ENCODE data around the gene HOXB3. TPM values are rescaled to one million over a fixed set of nuclear protein-coding genes. Genes with fewer than 3 reads are reported as not detected.

The HOXB3 gene
- total RNA-seq, 5 donors from 2014 or later (not counting 1 experiment from before 2014, with no cell fraction given), result 3.5 to 7.7 (median 4.2) TPM

DNA sequence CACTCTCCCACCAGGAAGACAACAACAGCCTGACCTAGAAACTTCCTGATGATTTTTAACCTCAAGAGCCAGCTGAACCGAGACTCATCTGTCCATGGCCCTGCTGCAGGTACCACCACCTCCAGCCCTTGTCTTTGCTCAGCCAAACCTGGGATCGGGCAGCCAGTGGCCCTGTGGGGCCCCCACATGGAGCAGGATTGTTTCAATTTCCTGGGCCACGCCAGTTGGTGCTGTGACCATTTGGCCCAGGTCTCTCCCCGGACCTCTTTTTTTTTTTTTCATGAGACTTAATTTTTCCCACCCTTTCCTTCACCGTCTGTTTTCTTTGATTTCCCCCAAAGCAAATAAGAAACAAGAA is 36.9 kb downstream of the HOXB3 start:
- peaks cover 2% of the 10 kb centered on the region for H3K36me3 Mint-ChIP-seq

GRCh38 chr17:48552466-48553189 is 37.4 kb downstream of the HOXB3 start:
- H3K4me3 ChIP-seq (ENCODE audit: control insufficient read depth in 1 of 2, extremely low read depth in 1 of 2, low read length in 1 of 2), result no peak overlapping the region
- peaks cover 4 to 7% of the 10 kb centered on the region in 2 donors for H3K27me3 Mint-ChIP-seq
- POLR2A ChIA-PET, result no interaction called here
- H3K9me3 Mint-ChIP-seq, result no peaks in the 10 kb centered on the region
- H3K36me3 Mint-ChIP-seq, result peaks cover 2% of the 10 kb centered on the region
- ATAC-seq (replicated peaks in 1 of 4) (no peak), DNase-seq (no peak)
- peaks cover 0 to 22% of the 10 kb centered on the region in 2 experiments for H3K27me3 ChIP-seq (replicated peaks in 1 of 2; ENCODE audit: control insufficient read depth in 2 of 2, extremely low read depth in 1 of 2, insufficient read depth in 2 of 2, low read length in 1 of 2)
- 80% methylated on average over 1 of the region's 11 CpGs for WGBS (ENCODE audit: insufficient coverage)
- no peak overlapping the region for H3K4me3 Mint-ChIP-seq
- CTCF ChIA-PET, result no interaction called here
- no peaks in the 10 kb centered on the region for H3K9me3 ChIP-seq
- H3K4me1 Mint-ChIP-seq, result peaks cover 20 to 33% (median 23%) of the 10 kb centered on the region in 3 donors
- no peak overlapping the region for H3K27ac ChIP-seq (ENCODE audit: low read length)
- H3K36me3 ChIP-seq (ENCODE audit: control insufficient read depth in 2 of 2, extremely low read depth in 1 of 2, insufficient read depth in 1 of 2, low read length in 1 of 2), result peaks cover 0 to 11% of the 10 kb centered on the region in 2 donors
- no peak overlapping the region for H3K27ac Mint-ChIP-seq
- peaks cover 6 to 24% of the 10 kb centered on the region in 2 experiments for H3K4me1 ChIP-seq (ENCODE audit: control insufficient read depth in 1 of 2, extremely low read depth in 1 of 2, insufficient read depth in 2 of 2, low read length in 2 of 2)

More for the DNA sequence above, 36.9 kb downstream of the HOXB3 start:
- H3K27ac Mint-ChIP-seq, result no peak overlapping the region
- H3K4me1 Mint-ChIP-seq, result peaks cover 14 to 28% (median 18%) of the 10 kb centered on the region in 3 donors
- no peak for DNase-seq
- no peaks in the 10 kb centered on the region for H3K9me3 ChIP-seq
- H3K27ac ChIP-seq (ENCODE audit: low read length), result no peak overlapping the region
- peaks cover 0 to 11% of the 10 kb centered on the region in 2 donors for H3K36me3 ChIP-seq (ENCODE audit: control insufficient read depth in 2 of 2, extremely low read depth in 1 of 2, insufficient read depth in 1 of 2, low read length in 1 of 2)
- ChIA-PET CTCF (no interaction called here), POLR2A (no interaction called here)
- no peak overlapping the region for H3K4me3 Mint-ChIP-seq
- H3K4me1 ChIP-seq (ENCODE audit: control insufficient read depth in 1 of 2, extremely low read depth in 1 of 2, insufficient read depth in 2 of 2, low read length in 2 of 2), result peaks cover 6 to 19% of the 10 kb centered on the region in 2 experiments
- H3K4me3 ChIP-seq (ENCODE audit: control insufficient read depth in 1 of 2, extremely low read depth in 1 of 2, low read length in 1 of 2), result no peak overlapping the region
- H3K27me3 Mint-ChIP-seq, result peaks cover 10 to 12% of the 10 kb centered on the region in 2 donors
- WGBS (ENCODE audit: insufficient coverage), result 81% methylated on average over 3 of the region's 5 CpGs
- peaks cover 0 to 26% of the 10 kb centered on the region in 2 experiments for H3K27me3 ChIP-seq (replicated peaks in 1 of 2; ENCODE audit: control insufficient read depth in 2 of 2, extremely low read depth in 1 of 2, insufficient read depth in 2 of 2, low read length in 1 of 2)
- ATAC-seq (replicated peaks in 1 of 4), result no peak
- H3K9me3 Mint-ChIP-seq, result no peaks in the 10 kb centered on the region

- H3K4me1 Mint-ChIP-seq, result peaks cover 25 to 38% (median 25%) of the 10 kb centered on the region in 3 donors
- POLR2A ChIA-PET, result no interaction called here
- ATAC-seq (replicated peaks in 1 of 4) (no peak), DNase-seq (no peak)
- peaks cover 2% of the 10 kb centered on the region for H3K36me3 Mint-ChIP-seq
- H3K4me1 ChIP-seq (ENCODE audit: control insufficient read depth in 1 of 2, extremely low read depth in 1 of 2, insufficient read depth in 2 of 2, low read length in 2 of 2), result peaks cover 9 to 30% of the 10 kb centered on the region in 2 experiments
- H3K27ac Mint-ChIP-seq, result no peak overlapping the region
- peaks cover 0 to 11% of the 10 kb centered on the region in 2 donors for H3K36me3 ChIP-seq (ENCODE audit: control insufficient read depth in 2 of 2, extremely low read depth in 1 of 2, insufficient read depth in 1 of 2, low read length in 1 of 2)
- H3K4me3 Mint-ChIP-seq, result no peak overlapping the region
- H3K9me3 ChIP-seq, result no peaks in the 10 kb centered on the region
- peaks cover 0 to 19% of the 10 kb centered on the region in 2 experiments for H3K27me3 ChIP-seq (replicated peaks in 1 of 2; ENCODE audit: control insufficient read depth in 2 of 2, extremely low read depth in 1 of 2, insufficient read depth in 2 of 2, low read length in 1 of 2)
- CTCF ChIA-PET, result no interaction called here
- no peaks in the 10 kb centered on the region for H3K9me3 Mint-ChIP-seq
- H3K27me3 Mint-ChIP-seq, result peaks cover 4 to 6% of the 10 kb centered on the region in 2 donors
- no peak overlapping the region for H3K4me3 ChIP-seq (ENCODE audit: control insufficient read depth in 1 of 2, extremely low read depth in 1 of 2, low read length in 1 of 2)
- WGBS (ENCODE audit: insufficient coverage), result 90% methylated on average over 35 of the region's 47 CpGs
- H3K27ac ChIP-seq (ENCODE audit: low read length), result no peak overlapping the region
These were observed 38.2 kb downstream of the HOXB3 start for GRCh38 chr17:48551596-48552465.

DNA sequence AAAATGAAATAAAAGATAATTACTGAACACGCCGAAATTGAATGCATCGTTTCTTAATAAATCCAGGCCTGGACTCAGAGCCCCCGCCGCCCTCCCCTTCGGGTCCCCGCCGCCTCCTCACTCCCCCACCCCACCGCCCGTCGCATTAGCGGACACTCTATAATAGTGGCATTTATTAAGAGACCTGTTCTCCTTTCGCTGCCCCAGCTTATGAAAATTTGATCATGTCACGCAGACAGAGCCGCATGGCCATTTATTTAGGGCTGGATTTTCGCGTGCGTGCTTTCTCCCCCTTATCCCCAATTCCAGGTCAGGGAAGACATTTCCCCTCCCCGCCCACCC is 38.9 kb downstream of the HOXB3 start:
- Histone ChIP-seq H3K27me3 (replicated peaks in 1 of 2; ENCODE audit: control insufficient read depth in 2 of 2, extremely low read depth in 1 of 2, insufficient read depth in 2 of 2, low read length in 1 of 2) (peaks cover 0 to 23% of the 10 kb centered on the region in 2 experiments), H3K4me1 (ENCODE audit: control insufficient read depth in 1 of 2, extremely low read depth in 1 of 2, insufficient read depth in 2 of 2, low read length in 2 of 2) (peaks cover 15 to 35% of the 10 kb centered on the region in 2 experiments), H3K4me3 (ENCODE audit: control insufficient read depth in 1 of 2, extremely low read depth in 1 of 2, low read length in 1 of 2) (no peak overlapping the region), H3K9me3 (no peaks in the 10 kb centered on the region), H3K36me3 (ENCODE audit: control insufficient read depth in 2 of 2, extremely low read depth in 1 of 2, insufficient read depth in 1 of 2, low read length in 1 of 2) (peaks cover 0 to 11% of the 10 kb centered on the region in 2 donors), H3K27ac (ENCODE audit: low read length) (no peak overlapping the region)
- no CpG with 5 or more reads among the region's 19 CpGs for WGBS (ENCODE audit: insufficient coverage)
- no peak overlapping the region for H3K27ac Mint-ChIP-seq
- H3K4me3 Mint-ChIP-seq, result no peak overlapping the region
- peaks cover 4 to 9% of the 10 kb centered on the region in 2 donors for H3K27me3 Mint-ChIP-seq
- DNase-seq (no peak), ATAC-seq (replicated peaks in 1 of 4) (no peak)
- POLR2A ChIA-PET, result no interaction called here
- CTCF ChIA-PET, result interaction anchor here in 1 of 2 donors (0.6 kb wide), 1 partner anchor 187 kb away, joined by 3 read pairs; no protein-coding TSS in a partner anchor
- peaks cover 2% of the 10 kb centered on the region for H3K36me3 Mint-ChIP-seq
- peaks cover 29 to 40% (median 31%) of the 10 kb centered on the region in 3 donors for H3K4me1 Mint-ChIP-seq
- H3K9me3 Mint-ChIP-seq, result no peaks in the 10 kb centered on the region

DNA sequence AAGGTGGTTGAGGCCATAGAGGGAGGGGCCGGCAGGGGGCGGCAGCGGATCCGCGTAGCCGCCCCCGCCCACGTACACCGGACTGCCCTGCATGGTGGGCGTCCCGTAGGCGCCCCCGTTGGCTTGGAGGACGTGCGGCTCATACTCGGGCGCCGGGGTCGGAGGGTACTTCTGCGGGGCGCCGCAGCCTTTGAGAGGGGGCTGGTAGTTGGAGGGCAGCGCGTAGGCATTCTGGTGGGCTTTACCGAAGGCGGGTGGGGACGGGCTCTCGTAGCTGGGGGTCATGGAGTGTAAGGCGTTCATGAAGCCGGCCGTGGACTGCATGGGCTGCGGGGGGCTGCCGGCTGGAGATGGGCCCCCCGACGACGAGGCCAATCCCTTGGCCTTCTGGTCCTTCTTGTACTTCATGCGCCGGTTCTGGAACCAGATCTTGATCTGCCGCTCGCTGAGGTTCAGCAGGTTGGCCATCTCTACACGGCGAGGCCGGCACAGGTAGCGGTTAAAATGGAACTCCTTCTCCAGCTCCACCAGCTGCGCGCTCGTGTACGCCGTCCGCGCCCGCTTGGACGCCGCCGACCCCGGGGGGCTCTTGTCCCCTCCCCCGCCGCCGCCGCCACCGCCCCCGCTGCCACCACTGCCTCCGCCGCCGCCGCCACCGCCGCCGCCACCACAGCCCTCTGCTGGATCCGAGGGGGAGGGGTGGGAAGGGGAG is 39.4 kb downstream of the HOXB3 start:
- H3K9me3 Mint-ChIP-seq, result no peaks in the 10 kb centered on the region
- H3K27me3 Mint-ChIP-seq, result peaks cover 4 to 12% of the 10 kb centered on the region in 2 donors
- ChIA-PET CTCF (interaction anchor here in 1 of 2 donors (0.6 kb wide), 1 partner anchor 187 kb away, joined by 3 read pairs; no protein-coding TSS in a partner anchor), POLR2A (no interaction called here)
- H3K4me3 ChIP-seq (ENCODE audit: control insufficient read depth in 1 of 2, extremely low read depth in 1 of 2, low read length in 1 of 2), result no peak overlapping the region
- peaks cover 0 to 11% of the 10 kb centered on the region in 2 donors for H3K36me3 ChIP-seq (ENCODE audit: control insufficient read depth in 2 of 2, extremely low read depth in 1 of 2, insufficient read depth in 1 of 2, low read length in 1 of 2)
- peaks cover 2% of the 10 kb centered on the region for H3K36me3 Mint-ChIP-seq
- H3K27ac ChIP-seq (ENCODE audit: low read length), result no peak overlapping the region
- H3K27me3 ChIP-seq (replicated peaks in 1 of 2; ENCODE audit: control insufficient read depth in 2 of 2, extremely low read depth in 1 of 2, insufficient read depth in 2 of 2, low read length in 1 of 2), result peaks cover 0 to 18% of the 10 kb centered on the region in 2 experiments
- H3K4me3 Mint-ChIP-seq, result no peak overlapping the region
- H3K4me1 Mint-ChIP-seq, result peaks cover 28 to 40% (median 36%) of the 10 kb centered on the region in 3 donors
- DNase-seq (no peak), ATAC-seq (replicated peaks in 1 of 4) (no peak)
- H3K4me1 ChIP-seq (ENCODE audit: control insufficient read depth in 1 of 2, extremely low read depth in 1 of 2, insufficient read depth in 2 of 2, low read length in 2 of 2), result peaks cover 19 to 34% of the 10 kb centered on the region in 2 experiments
- 96% methylated on average over 58 of the region's 70 CpGs for whole genome bisulfite sequencing (ENCODE audit: insufficient coverage)
- H3K27ac Mint-ChIP-seq, result no peak overlapping the region
- H3K9me3 ChIP-seq, result no peaks in the 10 kb centered on the region

DNA sequence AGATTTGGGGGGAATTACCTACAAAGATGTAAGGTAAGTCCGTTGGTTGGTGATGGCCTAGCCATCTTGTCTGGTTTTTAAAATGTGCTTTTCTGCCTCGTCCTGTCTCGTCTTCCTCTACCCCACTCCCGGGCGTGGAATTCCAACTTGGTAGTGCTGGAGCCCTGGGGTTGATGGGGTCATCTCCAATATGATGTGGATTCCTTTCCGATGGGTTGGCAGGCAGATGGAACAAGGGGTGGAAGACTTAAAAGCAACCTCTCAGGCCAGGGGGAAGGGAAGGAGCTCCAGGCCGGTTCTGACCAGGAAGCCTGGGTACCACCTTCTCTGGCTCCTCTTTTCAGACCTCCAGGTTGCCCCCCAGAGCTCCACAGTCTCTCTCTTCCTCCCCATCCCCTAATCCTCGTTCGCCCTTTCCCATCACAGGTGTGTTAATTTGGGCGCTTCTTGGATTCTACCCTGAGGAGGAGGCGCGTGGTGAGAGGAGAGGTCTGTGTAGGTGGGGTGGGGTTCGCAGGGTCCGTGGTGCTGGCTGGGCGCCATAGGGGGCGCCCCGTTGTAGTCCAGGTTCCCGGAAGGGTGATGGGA is 40.0 kb downstream of the HOXB3 start:
- H3K4me3 Mint-ChIP-seq, result no peak overlapping the region
- peaks cover 2% of the 10 kb centered on the region for H3K36me3 Mint-ChIP-seq
- H3K9me3 ChIP-seq, result no peaks in the 10 kb centered on the region
- no peak for DNase-seq
- 90% methylated on average over 8 of the region's 18 CpGs for WGBS (ENCODE audit: insufficient coverage)
- peaks cover 25 to 39% of the 10 kb centered on the region in 2 experiments for H3K4me1 ChIP-seq (ENCODE audit: control insufficient read depth in 1 of 2, extremely low read depth in 1 of 2, insufficient read depth in 2 of 2, low read length in 2 of 2)
- H3K27me3 Mint-ChIP-seq, result peaks cover 2 to 7% of the 10 kb centered on the region in 2 donors
- peaks cover 0 to 18% of the 10 kb centered on the region in 2 experiments for H3K27me3 ChIP-seq (replicated peaks in 1 of 2; ENCODE audit: control insufficient read depth in 2 of 2, extremely low read depth in 1 of 2, insufficient read depth in 2 of 2, low read length in 1 of 2)
- H3K4me1 Mint-ChIP-seq, result peaks cover 30 to 42% (median 37%) of the 10 kb centered on the region in 3 donors
- ATAC-seq (replicated peaks in 1 of 4), result no peak
- no peak overlapping the region for H3K4me3 ChIP-seq (ENCODE audit: control insufficient read depth in 1 of 2, extremely low read depth in 1 of 2, low read length in 1 of 2)
- peaks cover 0 to 11% of the 10 kb centered on the region in 2 donors for H3K36me3 ChIP-seq (ENCODE audit: control insufficient read depth in 2 of 2, extremely low read depth in 1 of 2, insufficient read depth in 1 of 2, low read length in 1 of 2)
- no peaks in the 10 kb centered on the region for H3K9me3 Mint-ChIP-seq
- no peak overlapping the region for H3K27ac ChIP-seq (ENCODE audit: low read length)
- no peak overlapping the region for H3K27ac Mint-ChIP-seq
- POLR2A ChIA-PET, result no interaction called here
- CTCF ChIA-PET, result no interaction called here

All from T-cell (primary cell).